EL (cell line): ENCODE data around the gene PPP2R3B.
"Not testable (repeated sequence)": the region's sequence is repeated elsewhere in the genome, so short reads cannot be mapped to it uniquely, and the experiment has no call there.

ENCODE experiments used
- DNase-seq: peaks from one replicate; pipeline ENCODE4 v3.0.0-alpha.2; 2016

Gene PPP2R3B, protein sequence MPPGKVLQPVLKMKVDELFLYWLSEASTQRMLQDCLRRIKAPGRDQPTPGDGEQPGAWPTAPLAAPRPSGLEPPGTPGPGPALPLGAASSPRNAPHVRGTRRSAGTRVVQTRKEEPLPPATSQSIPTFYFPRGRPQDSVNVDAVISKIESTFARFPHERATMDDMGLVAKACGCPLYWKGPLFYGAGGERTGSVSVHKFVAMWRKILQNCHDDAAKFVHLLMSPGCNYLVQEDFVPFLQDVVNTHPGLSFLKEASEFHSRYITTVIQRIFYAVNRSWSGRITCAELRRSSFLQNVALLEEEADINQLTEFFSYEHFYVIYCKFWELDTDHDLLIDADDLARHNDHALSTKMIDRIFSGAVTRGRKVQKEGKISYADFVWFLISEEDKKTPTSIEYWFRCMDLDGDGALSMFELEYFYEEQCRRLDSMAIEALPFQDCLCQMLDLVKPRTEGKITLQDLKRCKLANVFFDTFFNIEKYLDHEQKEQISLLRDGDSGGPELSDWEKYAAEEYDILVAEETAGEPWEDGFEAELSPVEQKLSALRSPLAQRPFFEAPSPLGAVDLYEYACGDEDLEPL

DNA sequence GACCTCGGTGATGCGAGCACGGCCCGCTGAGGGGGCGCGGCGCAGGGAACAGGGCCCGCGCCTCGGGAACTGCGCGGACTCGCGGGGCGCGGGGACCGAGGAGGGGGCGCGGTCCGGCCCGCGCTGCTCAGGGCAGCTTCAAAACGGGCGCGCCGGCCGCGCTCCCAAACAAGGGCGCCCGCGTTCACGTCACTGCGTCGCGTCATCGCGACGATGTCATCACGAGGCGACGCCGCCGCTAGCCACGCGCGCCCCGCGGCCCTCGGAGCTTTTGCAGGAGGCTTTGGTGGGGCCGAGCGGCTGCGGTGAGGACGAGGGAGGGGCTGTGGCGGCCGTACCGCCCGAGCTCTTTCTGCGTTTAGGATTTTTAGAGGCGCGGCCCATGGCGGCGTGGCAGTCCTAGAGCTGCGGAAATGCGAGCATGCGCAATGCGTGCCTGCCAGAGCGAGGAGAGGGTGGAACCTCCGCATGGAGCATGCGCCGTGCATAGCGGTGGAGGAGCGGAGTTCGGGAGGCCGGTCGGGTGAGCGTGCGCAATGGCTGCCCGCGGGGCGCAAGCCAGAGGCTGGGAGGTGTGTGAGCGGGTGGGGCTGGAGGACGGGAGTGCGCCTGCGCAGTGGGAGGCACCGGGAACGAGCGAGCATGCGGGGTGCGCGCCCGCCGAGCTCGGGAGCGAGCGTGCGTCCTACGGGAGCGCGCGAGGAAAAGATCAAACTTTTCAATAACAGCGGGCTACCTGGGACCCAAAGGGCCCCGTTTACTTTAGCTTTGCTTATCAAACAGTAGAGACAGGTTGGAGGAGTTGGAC lies at the start of gene PPP2R3B:
TSS of gene PPP2R3B (minus strand) at position 140 of the 808 bp plus-strand sequence. CDS start 216 bp downstream, outside the sequence.
- peak; percentile 98 for DNase-seq

DNA sequence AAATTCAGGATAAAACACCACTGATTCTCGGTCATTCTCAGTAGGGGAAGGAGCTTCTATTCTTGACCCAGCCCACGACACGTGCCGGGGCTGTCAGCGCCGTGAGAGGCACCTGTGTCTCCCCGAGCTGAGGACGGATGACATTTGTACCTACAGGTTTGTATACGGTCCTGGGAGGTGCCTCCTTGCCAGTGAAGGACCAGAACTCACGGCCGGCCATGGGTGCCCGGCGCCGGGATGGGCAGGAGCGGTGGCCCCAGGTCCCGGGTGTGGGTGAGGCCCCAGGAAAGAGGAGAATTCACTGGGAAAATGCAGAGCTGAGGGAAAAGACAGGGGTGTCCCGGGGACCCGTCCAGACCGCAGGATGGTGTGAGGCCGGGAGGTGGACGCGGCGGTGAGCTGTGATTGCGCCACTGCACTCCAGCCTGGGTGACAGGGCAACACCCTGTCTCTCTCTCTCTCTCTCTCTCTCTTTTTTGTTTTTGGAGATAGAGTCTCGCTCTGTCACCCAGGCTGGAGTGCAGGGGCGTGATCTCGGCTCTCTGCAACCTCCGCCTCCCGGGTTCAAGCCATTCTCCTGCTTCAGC lies 48.9 kb upstream of the PPP2R3B start:
- no peak for DNase-seq

DNA sequence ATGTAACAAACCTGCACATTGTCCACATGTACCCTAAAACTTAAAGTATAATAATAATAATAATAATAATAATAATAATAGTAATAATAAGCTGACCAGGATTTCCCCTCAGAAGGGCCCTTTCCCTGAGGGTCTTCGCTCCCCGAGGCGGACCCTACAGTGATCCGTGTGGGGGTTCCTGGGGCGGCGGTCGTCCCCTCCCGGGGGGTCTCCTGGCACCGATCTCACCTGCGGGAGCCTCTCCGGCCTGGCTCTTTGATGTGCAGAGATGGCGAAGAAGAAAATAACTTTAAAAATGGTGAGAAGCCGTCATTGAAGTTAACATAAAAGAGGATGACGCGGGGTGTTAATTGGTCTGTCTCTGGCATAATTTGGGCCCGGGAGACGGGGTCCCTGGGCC lies 48.2 kb upstream of the PPP2R3B start:
- no peak for DNase-seq

DNA sequence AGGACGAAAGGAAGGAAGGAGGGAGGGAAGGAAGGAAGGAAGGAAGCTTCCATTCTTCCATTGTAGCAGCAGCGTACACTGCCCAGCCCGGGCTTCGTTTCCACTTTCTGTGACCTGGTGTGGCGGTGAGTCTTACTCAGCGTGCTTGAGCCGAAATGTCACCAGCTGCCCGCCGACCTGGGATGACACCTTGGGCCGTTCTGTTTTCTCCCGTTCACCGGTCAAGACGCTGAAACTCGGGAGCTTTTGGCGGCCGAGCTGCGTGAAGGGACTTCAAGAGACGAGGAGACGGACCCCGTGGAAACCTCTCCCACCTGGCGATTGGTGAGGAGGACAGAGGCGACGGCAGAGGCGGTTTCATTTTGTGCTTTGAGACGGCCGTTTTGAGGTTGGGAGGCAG lies 47.1 kb upstream of the PPP2R3B start:
- DNase-seq, result no peak

DNA sequence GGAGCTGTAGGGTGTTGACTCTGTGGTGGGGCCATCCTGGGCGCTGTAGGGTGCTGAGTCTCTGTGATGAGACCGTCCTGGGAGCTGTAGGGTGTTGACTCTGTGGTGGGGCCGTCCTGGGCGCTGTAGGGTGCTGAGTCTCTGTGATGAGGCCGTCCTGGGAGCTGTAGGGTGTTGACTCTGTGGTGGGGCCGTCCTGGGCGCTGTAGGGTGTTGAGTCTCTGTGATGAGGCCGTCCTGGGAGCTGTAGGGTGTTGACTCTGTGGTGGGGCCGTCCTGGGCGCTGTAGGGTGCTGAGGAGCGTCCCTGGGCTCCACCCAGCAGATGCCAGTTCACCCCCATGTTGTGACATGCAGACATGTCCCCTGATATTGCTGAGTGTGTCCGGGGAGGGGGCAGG lies 46.0 kb upstream of the PPP2R3B start:
- DNase-seq, result not testable (repeated sequence)

DNA sequence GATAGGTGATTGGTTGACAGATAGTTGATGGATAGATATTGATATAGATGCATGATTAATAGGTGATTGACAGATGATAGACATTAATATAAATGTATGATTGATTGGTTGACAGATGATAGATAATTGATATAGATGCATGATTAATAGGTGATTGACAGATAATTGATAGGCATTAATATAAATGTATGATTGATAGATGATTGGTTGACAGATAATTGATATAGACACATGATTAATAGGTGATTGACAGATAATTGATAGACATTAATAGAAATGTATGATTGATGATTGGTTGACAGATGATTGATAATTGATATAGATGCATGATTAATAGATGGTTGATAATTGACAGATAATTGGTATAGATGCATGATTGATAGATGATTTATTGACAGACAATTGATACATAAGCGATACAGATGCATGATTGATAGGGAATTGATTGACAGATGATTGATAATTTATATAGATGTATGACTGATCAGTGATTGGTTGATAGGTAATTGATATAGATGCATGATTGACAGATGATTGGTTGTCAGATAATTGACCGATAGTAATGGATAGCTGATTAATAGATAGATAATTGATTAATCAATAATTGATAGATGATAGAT lies 44.9 kb upstream of the PPP2R3B start:
- no peak for DNase-seq

DNA sequence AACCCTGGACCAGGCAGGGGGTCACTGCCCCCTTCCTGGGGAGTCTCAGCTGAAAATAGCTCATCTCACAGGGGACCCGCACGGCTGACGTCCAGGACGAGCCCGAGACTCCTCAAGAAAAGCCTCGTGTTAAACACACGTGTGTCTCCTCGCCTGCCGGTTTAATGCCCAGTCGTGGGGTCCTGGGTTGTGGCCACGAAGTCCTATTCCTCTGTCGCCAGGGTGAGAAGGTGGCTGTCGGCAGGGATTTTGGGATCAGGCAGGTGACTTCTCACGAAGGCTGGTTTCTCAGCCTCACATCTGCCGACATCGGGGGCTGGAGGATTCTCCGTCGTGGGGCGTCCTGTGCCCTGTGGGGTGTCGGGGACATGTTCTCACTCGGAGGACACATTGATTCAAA lies 44.3 kb upstream of the PPP2R3B start:
- no peak for DNase-seq

DNA sequence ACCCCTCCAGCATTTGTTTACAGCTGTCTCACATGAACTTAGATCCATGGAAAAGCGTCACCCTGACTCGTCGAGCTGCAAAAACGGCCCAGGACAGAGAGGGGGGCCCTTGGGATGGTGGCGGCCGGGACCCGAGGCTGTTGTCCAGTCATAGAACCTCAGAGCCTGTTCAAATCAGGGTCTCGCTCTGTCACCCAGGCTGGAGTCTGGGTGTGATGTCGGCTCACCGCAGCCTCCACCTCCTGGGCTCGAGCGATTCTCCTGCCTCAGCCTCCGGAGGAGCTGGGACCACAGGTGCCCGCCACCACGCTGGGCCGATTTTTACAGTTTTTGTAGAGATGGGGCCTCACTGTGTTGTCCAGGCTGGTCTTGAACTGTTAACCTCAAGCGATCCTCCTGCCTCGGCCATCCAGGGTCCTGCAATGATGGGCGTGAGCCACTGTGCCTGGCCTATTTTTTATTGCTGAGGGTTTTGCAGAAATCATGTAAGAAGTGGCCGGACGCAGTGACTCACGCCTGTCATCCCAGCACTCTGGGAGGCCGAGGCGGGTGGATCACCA lies 42.6 kb upstream of the PPP2R3B start:
- no peak for DNase-seq

DNA sequence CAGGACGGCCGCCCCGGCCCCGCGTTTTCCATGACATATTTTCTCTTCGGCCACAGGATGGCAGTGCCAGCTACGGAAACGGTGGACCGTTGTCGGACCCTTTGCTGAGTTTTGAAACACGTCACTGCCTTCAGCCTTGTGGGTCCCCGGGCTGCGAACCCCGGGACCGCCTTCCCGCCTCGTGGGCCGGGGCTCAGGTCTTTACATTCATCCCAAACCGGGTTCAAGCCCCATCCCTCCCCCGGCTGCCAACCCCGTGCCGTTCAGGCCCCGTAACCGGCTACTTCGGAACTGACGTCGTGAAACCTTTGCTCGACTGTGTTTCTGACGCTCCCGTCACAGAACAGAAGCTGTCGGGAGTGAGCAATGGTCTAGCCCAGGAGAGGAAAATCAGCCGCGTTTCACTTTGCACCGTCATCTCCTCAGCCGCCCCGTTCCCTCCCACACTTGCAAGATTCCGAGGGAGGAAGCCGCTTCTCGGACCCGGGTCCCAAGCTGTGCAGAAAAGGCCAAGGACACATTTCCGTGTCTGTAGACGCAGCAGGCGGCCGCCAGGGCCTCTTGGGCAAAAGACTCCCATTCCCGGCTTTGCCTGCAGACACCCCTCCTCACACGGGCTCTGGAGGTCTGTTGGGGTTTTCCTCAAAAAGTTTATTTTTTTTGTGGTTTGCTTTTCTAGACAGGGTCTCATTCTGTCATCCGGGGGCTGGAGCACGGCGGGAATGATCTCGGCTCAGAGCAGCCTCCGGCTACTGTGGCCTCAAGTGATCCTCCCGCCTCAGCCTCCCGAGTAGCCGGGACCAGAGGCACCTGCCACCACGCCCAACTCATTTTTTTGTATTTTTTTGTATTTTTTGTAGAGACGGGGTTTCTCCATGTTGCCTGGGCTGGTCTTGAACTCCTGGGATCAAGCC lies 41.4 kb upstream of the PPP2R3B start:
- peak; percentile 70 for DNase-seq

DNA sequence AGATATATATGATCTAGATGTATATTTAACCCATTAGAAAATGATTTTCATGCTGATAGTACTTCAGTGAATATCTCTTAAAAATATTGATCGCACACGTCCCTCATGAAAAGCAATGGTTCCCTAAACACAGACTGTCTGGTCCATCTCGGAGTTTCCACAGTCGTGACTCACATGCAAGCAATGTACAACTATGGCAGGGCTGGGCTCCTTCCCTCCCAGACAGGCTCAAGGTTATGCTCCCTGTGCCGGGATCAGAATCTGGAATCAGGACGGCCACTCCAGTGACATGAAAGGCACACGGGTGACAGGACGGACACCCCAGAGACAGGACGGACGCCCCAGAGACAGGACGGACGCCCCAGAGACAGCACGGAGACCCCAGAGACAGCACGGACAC lies 40.2 kb upstream of the PPP2R3B start:
- DNase-seq, result peak; percentile 55

DNA sequence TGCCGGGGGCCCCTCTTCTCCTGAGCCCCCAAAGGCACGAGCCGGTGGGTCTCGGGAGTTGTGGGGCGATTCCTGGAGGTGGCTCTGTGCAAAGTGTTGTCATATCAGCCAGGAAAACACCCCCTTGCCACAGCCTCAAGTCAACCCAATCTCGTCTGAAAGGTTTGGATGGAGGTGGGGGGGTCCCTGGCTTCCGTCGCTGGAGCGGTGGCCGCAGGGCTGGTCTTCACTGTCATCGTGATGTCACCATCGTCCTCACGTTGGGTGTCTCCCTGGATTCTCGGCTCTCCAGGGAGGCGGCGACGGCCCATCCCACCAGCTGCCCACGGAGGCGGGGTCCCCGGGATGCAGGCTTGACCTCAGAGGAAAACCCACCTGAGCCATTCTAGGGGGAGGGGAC lies 38.3 kb upstream of the PPP2R3B start:
- no peak for DNase-seq

DNA sequence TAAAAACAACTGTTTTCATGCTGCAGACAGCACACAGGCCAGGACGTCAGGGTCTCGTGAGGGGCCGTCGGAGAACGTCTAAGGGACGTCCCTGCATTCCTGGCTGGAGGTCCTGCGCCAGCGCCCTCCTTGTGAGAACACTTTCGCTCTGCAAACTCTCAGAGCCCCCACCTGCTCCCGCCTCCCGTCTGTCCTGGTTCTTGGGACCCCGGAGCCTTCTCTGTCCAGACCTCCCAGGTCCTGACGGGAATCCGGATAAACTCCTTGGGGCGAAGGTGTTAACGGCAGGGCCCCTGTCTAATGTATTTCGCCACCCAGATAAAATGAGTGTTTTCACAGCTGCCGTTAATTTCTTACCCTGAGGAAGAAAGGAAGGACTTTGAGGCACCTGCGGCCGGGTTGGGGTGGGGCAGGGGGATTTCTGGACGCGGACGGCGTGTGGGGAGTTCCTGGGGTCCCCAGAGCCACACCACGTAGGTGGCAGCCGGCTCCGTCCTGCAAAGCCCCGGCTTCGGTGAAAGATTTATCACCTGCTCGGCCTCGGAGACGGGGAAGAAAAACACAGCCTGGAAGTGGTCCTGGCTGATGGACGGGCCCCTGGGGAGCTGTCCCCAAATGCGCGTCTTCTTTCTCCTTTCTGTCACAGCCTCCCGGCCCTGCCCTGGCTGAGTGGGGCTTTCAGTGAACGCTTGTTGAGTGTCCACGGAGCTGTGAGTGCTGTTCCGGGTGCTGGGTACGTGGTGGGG lies 35.1 kb upstream of the PPP2R3B start:
- DNase-seq, result no peak

DNA sequence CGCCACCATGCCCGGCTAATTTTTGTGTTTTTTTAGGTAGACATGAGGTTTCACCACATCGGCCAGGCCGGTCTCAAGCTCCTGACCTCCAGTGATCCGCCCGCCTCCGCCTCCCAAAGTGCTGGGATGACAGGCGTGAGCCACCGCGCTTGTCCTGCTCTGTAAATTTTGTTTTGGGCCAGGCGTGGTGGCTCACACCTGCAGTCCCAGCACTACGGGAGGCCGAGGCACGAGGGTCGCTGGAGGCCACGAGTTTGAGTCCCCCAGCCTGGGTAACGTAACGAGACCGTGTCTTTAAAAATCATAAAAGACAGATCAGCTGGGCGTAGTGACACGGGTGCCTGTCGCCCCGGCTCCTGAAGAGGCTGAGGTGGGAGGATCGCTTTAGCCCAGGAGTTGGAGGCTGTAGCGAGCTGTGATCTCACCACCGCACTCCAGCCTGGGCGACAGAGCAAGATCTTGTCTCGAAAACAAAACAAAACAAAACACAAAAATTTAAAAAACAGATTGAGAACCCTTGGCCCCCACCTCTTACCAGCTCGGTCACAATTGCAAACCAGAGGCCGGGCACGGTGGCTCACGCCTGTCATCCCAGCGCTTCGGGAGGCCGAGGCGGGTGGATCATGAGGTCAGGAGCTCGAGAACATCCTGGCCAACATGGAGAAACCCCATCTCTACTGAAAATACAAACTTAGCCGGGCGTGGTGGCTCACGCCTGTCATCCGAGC lies 34.0 kb upstream of the PPP2R3B start:
- DNase-seq, result no peak

DNA sequence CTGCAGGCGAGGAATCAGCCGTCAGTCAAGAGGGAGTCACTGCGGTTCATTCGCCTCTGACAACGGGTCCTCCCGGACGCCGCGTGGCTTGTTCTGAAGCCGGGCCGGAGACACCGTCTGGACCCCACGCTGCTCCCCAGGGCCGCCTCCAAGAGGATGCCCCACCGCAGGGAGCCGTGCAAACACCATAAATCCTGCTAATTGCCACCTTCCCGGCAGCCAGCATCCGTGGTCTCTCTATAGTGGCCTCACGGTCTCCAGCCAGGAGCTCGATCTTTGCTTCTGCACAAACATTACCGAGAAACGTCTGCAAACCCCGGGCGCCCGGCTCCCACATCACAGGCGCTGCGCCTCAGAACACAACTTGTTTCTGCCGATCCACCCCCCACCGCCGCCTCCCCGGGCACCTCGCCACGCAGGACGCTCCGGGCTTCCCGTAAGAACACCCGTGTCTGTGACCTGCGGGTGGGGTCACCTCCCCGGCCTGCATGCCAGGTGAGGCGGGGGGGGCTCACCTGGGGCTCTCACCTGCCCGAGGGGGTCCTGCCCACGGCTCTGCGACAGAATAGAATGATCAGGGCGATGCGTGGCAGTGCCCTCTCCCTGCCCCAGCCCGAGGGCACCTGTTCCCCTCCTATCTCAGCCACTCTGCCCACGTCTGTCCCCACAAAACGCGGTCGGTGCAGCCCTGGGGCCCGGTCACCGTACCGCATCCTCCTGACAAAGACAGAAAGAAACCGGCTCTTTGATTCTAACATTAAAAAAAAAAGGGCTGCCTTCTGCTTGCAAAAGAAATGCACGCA lies 32.4 kb upstream of the PPP2R3B start:
- no peak for DNase-seq

DNA sequence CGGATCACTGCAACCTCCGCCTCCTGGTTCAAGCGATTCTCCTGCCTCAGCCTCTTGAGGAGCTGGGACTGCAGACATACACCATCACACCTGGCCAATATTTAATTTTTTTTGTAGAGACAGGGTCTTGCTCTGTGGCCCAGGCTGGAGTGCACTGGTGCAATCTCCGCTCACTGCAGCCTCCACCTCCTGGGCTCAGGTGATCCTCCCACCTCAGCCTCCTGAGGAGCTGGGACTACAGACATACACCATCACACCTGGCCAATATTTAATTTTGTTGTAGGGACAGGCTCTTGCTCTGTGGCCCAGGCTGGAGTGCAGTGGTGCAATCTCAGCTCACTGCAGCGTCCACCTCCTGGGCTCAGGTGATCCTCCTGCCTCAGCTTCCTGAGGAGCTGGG lies 28.8 kb upstream of the PPP2R3B start:
- not testable (repeated sequence) for DNase-seq

DNA sequence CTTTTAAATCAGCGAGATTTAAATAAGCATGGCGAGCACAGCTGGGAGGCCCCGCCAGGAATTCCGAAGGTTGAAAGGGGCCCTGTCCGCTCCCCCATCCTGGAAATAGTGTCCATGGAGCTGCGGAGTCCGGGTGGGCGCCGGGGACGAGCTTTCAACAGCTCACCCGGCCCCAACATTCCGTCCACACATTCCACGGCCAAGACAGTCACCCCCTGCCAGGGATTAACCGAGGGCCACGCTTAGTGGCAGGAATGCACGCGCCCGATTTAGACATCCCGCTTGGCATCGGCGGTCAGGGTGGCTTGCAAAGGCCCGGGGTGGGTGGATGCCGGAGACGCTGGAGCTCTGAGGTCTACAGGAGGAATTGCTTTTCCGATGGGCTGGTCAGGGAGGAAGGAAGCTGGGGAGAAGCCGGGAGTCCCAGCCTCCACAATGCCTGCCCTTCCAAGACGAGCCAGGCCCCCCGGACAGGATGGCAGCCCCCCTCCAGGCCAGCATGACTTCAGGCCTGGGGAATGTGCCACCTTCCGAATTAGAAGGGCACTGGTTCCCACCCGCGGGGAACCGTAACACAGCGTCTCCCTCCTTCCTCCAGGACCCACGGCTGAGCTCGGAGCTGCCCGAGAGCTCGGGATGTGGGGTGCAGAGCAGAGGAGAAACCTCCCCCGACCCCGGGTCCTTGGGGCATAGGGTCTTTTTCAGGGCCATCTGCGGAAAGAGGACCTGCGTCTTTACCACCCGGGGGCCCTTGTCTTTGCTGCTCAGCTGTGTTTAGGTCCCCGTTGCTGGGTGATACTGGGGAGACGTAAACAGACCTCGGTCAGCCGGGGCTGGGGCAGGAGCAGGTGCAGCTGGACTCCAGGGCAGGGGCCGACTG lies 26.9 kb upstream of the PPP2R3B start:
- DNase-seq, result peak; percentile 58

DNA sequence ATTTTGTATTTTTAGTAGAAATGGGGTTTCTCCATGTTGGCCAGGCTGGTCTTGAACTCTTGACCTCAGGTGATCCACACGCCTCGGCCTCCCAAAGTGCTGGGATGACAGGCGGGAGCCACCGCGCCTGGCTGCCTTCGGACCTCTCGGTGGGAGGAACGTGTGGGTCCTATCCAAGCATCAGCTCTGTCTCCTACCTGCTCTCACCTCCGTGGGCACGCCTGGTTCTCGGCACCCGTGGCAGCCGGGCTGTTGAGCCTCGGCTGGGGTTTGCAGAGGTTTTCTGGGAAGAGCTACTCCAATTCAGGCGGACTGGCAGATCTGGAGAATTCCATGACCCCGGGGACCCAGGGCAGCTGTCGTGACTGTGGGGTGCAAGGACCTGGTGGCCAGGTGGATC lies 23.6 kb upstream of the PPP2R3B start:
- DNase-seq, result no peak

DNA sequence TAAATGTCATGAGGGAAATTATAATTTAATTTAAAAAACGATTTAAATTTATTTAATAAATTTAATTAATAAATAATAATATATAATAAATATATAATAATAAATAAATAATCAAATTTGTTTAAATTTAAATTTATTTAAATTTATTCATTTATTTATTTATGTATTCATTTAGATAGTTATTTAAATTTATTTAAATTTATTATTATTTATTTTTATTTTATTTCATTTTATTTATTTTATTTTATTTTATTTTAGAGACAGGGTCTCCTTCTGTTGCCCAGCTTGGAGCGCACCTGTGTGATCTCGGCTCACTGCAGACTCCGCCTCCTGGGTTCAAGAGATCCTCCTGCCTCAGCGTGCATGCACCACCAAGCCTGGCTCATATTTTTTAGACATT lies 18.4 kb upstream of the PPP2R3B start:
- DNase-seq, result no peak
